Activated B cell treated with CpG ODN at 0.5 μM for 24 hours (primary cell): ENCODE results near the gene GIGYF1. TPM values are rescaled to one million over a fixed set of nuclear protein-coding genes. Genes with fewer than 3 reads are reported as not detected.
"Not testable (repeated sequence)": the region's sequence is repeated elsewhere in the genome, so short reads cannot be mapped to it uniquely, and the experiment has no call there.

Source experiments
- ATAC-seq: fragments of 200-7000 bp; cut with Tn5 transposase; one replicate; pipeline ENCODE4 v1.10.0; 2021; ENCODE audit warnings: low read depth, mild to moderate bottlenecking, moderate library complexity
- CTCF ChIA-PET: fragments of 350-600 bp; sonication (Branson Sonifier 250); formaldehyde crosslinking; loops from one replicate; lab custom pipeline; 2021; ENCODE audit warnings: antibody characterized with exemption; lab: Charles Lee
- POLR2A ChIA-PET: fragments of 350-600 bp; sonication (Branson Sonifier 250); formaldehyde crosslinking; loops from one replicate; lab custom pipeline; 2021; ENCODE audit warnings: antibody characterized with exemption; lab: Charles Lee
- DNase-seq: peaks from one replicate; pipeline ENCODE4 v3.0.0; 2022
- H3K27ac Mint-ChIP-seq: one replicate; pipeline ENCODE4 v1.8.0; 2020; ENCODE audit warnings: mixed read lengths
- H3K27me3 Mint-ChIP-seq: one replicate; pipeline ENCODE4 v1.8.0; 2021; ENCODE audit warnings: mixed read lengths
- H3K36me3 Mint-ChIP-seq: one replicate; pipeline ENCODE4 v1.8.0; 2021; ENCODE audit warnings: low read depth, mixed read lengths
- H3K4me1 Mint-ChIP-seq: one replicate; pipeline ENCODE4 v1.8.0; 2021; ENCODE audit warnings: mixed read lengths
- H3K4me3 Mint-ChIP-seq: one replicate; pipeline ENCODE4 v1.8.0; 2020; ENCODE audit warnings: mild to moderate bottlenecking, mixed read lengths
- H3K9me3 Mint-ChIP-seq: one replicate; pipeline ENCODE4 v1.8.0; 2020; ENCODE audit warnings: mixed read lengths
- CTCF ChIP-seq: fragments of 200-600 bp; IDR thresholded peaks from one replicate; pipeline ENCODE4 v1.8.0; 2022; ENCODE audit warnings: antibody characterized with exemption, mild to moderate bottlenecking
- intact Hi-C: fragments of 100-400 bp; cut with micrococcal nuclease; formaldehyde crosslinking; loops from one replicate; pipeline ENCODE4 v1.15.1; 2024
- total RNA-seq: library from RNA; stranded (reverse); gene quantifications from 2 replicates; pipeline ENCODE4 v1.2.3, GENCODE V29; 2022

Gene GIGYF1
- total RNA-seq, 1 donor from 2014 or later = 76.6 TPM

GRCh38 chr7:100671353-100672327 is 22.4 kb downstream of the GIGYF1 start:
- ATAC-seq = no peak
- H3K9me3 Mint-ChIP-seq = no peaks in the 10 kb centered on the region
- no peak overlapping the region for H3K27ac Mint-ChIP-seq
- no peak for DNase-seq
- intact Hi-C loops = loop anchor here (2.0 to 10.0 kb wide), 2 partner anchors 193 to 587 kb away; partner anchors contain the start of genes COPS6, TSC22D4 and ZNF3
- H3K4me3 Mint-ChIP-seq = no peak overlapping the region
- no peaks in the 10 kb centered on the region for H3K27me3 Mint-ChIP-seq
- CTCF ChIA-PET = no interaction called here
- POLR2A ChIA-PET = interaction anchor here (1.4 to 2.2 kb wide), 2 partner anchors 22 to 85 kb away, joined by 5 to 6 read pairs; partner anchors contain the start of genes FBXO24 and GIGYF1
- peaks cover 10% of the 10 kb centered on the region for H3K36me3 Mint-ChIP-seq
- no peak for TF ChIP-seq CTCF
- peaks cover 12% of the 10 kb centered on the region for H3K4me1 Mint-ChIP-seq

GRCh38 chr7:100670074-100670473 is 24.0 kb downstream of the GIGYF1 start:
- intact Hi-C loops = loop anchor here (10.0 kb wide), 1 partner anchor 585 kb away; the partner anchor contains the start of genes COPS6 and ZNF3
- POLR2A ChIA-PET = interaction anchor here (2.2 kb wide), 1 partner anchor 84 kb away, joined by 5 read pairs; the partner anchor contains the start of gene FBXO24
- H3K4me3 Mint-ChIP-seq = no peak overlapping the region

GRCh38 chr7:100669106-100669505 is 24.9 kb downstream of the GIGYF1 start:
- POLR2A ChIA-PET, H3K27ac Mint-ChIP-seq, CTCF ChIA-PET, intact Hi-C loops, ATAC-seq, H3K36me3 Mint-ChIP-seq, H3K9me3 Mint-ChIP-seq, H3K27me3 Mint-ChIP-seq, DNase-seq, H3K4me3 Mint-ChIP-seq, H3K4me1 Mint-ChIP-seq: not testable (repeated sequence)

More at GRCh38 chr7:100670074-100670473, 24.0 kb downstream of the GIGYF1 start:
- TF ChIP-seq CTCF = no peak
- no peaks in the 10 kb centered on the region for H3K9me3 Mint-ChIP-seq
- no peak for ATAC-seq
- peaks cover 6% of the 10 kb centered on the region for H3K36me3 Mint-ChIP-seq
- DNase-seq = no peak
- CTCF ChIA-PET = interaction anchor here (0.6 kb wide), 1 partner anchor 201 kb away, joined by 3 read pairs; no protein-coding TSS in a partner anchor
- peaks cover 9% of the 10 kb centered on the region for H3K4me1 Mint-ChIP-seq
- H3K27me3 Mint-ChIP-seq = peaks cover 3% of the 10 kb centered on the region
- no peak overlapping the region for H3K27ac Mint-ChIP-seq

GRCh38 chr7:100668069-100668449 is 26.0 kb downstream of the GIGYF1 start:
- ChIA-PET POLR2A (interaction anchor here (0.9 kb wide), 1 partner anchor 34 kb away, joined by 3 read pairs; no protein-coding TSS in a partner anchor), CTCF (no interaction called here)
- H3K4me1 Mint-ChIP-seq = peaks cover 7% of the 10 kb centered on the region
- DNase-seq (no peak), ATAC-seq (no peak)
- intact Hi-C loops = no loop called here
- peaks cover 3% of the 10 kb centered on the region for H3K27me3 Mint-ChIP-seq
- H3K4me3 Mint-ChIP-seq = no peak overlapping the region
- H3K9me3 Mint-ChIP-seq = no peaks in the 10 kb centered on the region
- H3K27ac Mint-ChIP-seq = no peak overlapping the region
- no peaks in the 10 kb centered on the region for H3K36me3 Mint-ChIP-seq
- no peak for TF ChIP-seq CTCF

- Mint-ChIP-seq H3K4me1 (peaks cover 3% of the 10 kb centered on the region), H3K9me3 (no peaks in the 10 kb centered on the region), H3K27ac (no peak overlapping the region), H3K27me3 (peaks cover 3% of the 10 kb centered on the region), H3K4me3 (no peak overlapping the region), H3K36me3 (no peaks in the 10 kb centered on the region)
- no peak for TF ChIP-seq CTCF
- no peak for DNase-seq
- ChIA-PET CTCF (interaction anchor here (0.6 kb wide), 1 partner anchor 71 kb away, joined by 3 read pairs; no protein-coding TSS in a partner anchor), POLR2A (interaction anchor here (0.9 kb wide), 1 partner anchor 33 kb away, joined by 3 read pairs; no protein-coding TSS in a partner anchor)
- intact Hi-C loops = no loop called here
- no peak for ATAC-seq
Observed at GRCh38 chr7:100667331-100668068, 26.6 kb downstream of the GIGYF1 start.
